ENCODE results near the gene CDH4.

Gene CDH4

GRCh38 chr20:61673152-61673847 lies 421.2 kb downstream of the CDH4 start:
- in situ Hi-C loops (cut with HindIII; ENCODE audit: low sequenced_read_pairs) = no loop called here

GRCh38 chr20:61674121-61674520 lies 422.1 kb downstream of the CDH4 start:
- in situ Hi-C loops (cut with HindIII; ENCODE audit: low sequenced_read_pairs) = no loop called here

GRCh38 chr20:61674688-61675087 lies 422.6 kb downstream of the CDH4 start:
- in situ Hi-C loops (cut with HindIII; ENCODE audit: low sequenced_read_pairs) = no loop called here

- in situ Hi-C loops (cut with HindIII; ENCODE audit: low sequenced_read_pairs) = no loop called here
Observed at GRCh38 chr20:61677928-61678327, 425.9 kb downstream of the CDH4 start.

GRCh38 chr20:61678437-61678836 lies 426.4 kb downstream of the CDH4 start:
- in situ Hi-C loops (cut with HindIII; ENCODE audit: low sequenced_read_pairs) = no loop called here

- in situ Hi-C loops (cut with HindIII; ENCODE audit: low sequenced_read_pairs) = no loop called here
Observed at GRCh38 chr20:61679473-61679872, 427.4 kb downstream of the CDH4 start.

GRCh38 chr20:61680096-61680495 lies 428.0 kb downstream of the CDH4 start:
- in situ Hi-C loops (cut with HindIII; ENCODE audit: low sequenced_read_pairs) = loop anchor here (5.0 kb wide), 1 partner anchor 132 kb away; no protein-coding TSS in a partner anchor

GRCh38 chr20:61682114-61682995 lies 430.3 kb downstream of the CDH4 start:
- in situ Hi-C loops (cut with HindIII; ENCODE audit: low sequenced_read_pairs) = loop anchor here (5.0 kb wide), 1 partner anchor 130 kb away; no protein-coding TSS in a partner anchor

GRCh38 chr20:61682996-61683681 lies 431.1 kb downstream of the CDH4 start:
- in situ Hi-C loops (cut with HindIII; ENCODE audit: low sequenced_read_pairs) = loop anchor here (5.0 kb wide), 1 partner anchor 129 kb away; no protein-coding TSS in a partner anchor

- in situ Hi-C loops (cut with HindIII; ENCODE audit: low sequenced_read_pairs) = loop anchor here (5.0 kb wide), 1 partner anchor 129 kb away; no protein-coding TSS in a partner anchor
Observed at GRCh38 chr20:61683721-61684120, 431.7 kb downstream of the CDH4 start.

- in situ Hi-C loops (cut with HindIII; ENCODE audit: low sequenced_read_pairs) = loop anchor here (5.0 kb wide), 1 partner anchor 128 kb away; no protein-coding TSS in a partner anchor
Observed at GRCh38 chr20:61684136-61684535, 432.1 kb downstream of the CDH4 start.

GRCh38 chr20:61684583-61685235 lies 432.6 kb downstream of the CDH4 start:
- in situ Hi-C loops (cut with HindIII; ENCODE audit: low sequenced_read_pairs) = loop anchor here (5.0 kb wide), 1 partner anchor 128 kb away; no protein-coding TSS in a partner anchor

- in situ Hi-C loops (cut with HindIII; ENCODE audit: low sequenced_read_pairs) = no loop called here
Observed at GRCh38 chr20:61685462-61685861, 433.4 kb downstream of the CDH4 start.

- in situ Hi-C loops (cut with HindIII; ENCODE audit: low sequenced_read_pairs) = no loop called here
Observed at GRCh38 chr20:61686051-61686936, 434.2 kb downstream of the CDH4 start.

GRCh38 chr20:61688411-61688810 lies 436.4 kb downstream of the CDH4 start:
- in situ Hi-C loops (cut with HindIII; ENCODE audit: low sequenced_read_pairs) = no loop called here

- in situ Hi-C loops (cut with HindIII; ENCODE audit: low sequenced_read_pairs) = no loop called here
Observed at GRCh38 chr20:61690150-61690549, 438.1 kb downstream of the CDH4 start.

GRCh38 chr20:61690993-61691838 lies 439.2 kb downstream of the CDH4 start:
- in situ Hi-C loops (cut with HindIII; ENCODE audit: low sequenced_read_pairs) = no loop called here

- in situ Hi-C loops (cut with HindIII; ENCODE audit: low sequenced_read_pairs) = no loop called here
Observed at GRCh38 chr20:61691978-61692377, 439.9 kb downstream of the CDH4 start.

- in situ Hi-C loops (cut with HindIII; ENCODE audit: low sequenced_read_pairs) = no loop called here
Observed at GRCh38 chr20:61692479-61692878, 440.4 kb downstream of the CDH4 start.
